IPS-20b (cell line): Measurements from ENCODE around the gene ZNF700.
A peak's percentile ranks its signal among the peaks of the same experiment; 100 is the strongest.
"Not testable (repeated sequence)": the region's sequence is repeated elsewhere in the genome, so short reads cannot be mapped to it uniquely, and the experiment has no call there.

ENCODE experiments used
- H3K27ac ChIP-seq: one replicate; pipeline ENCODE4 v1.5.1; 2013; ENCODE audit warnings: low read length
- H3K27me3 ChIP-seq: 2 replicates; pipeline ENCODE4 v1.6.1; 2013; ENCODE audit warnings: mild to moderate bottlenecking, low read length, inconsistent platforms; ENCODE audit not compliant: insufficient read depth
- H3K36me3 ChIP-seq: 2 replicates; pipeline ENCODE4 v1.6.1; 2013; ENCODE audit warnings: low read depth, mild to moderate bottlenecking, inconsistent platforms, low read length, moderate library complexity; ENCODE audit not compliant: insufficient read depth
- H3K4me1 ChIP-seq: 2 replicates; pipeline ENCODE4 v1.6.1; 2013; ENCODE audit warnings: mild to moderate bottlenecking, control low read depth, inconsistent platforms, low read length, moderate library complexity; ENCODE audit not compliant: insufficient read depth
- H3K4me3 ChIP-seq: 2 replicates; pipeline ENCODE4 v1.5.1; 2013; ENCODE audit warnings: mild to moderate bottlenecking, low read length, inconsistent platforms
- H3K9ac ChIP-seq: 2 replicates; pipeline ENCODE4 v1.6.1; 2013; ENCODE audit warnings: low read depth, mild to moderate bottlenecking, inconsistent platforms, low read length, moderate library complexity
- H3K9me3 ChIP-seq: 2 replicates; pipeline ENCODE4 v1.6.1; 2013; ENCODE audit warnings: mild to moderate bottlenecking, low read depth, low read length, inconsistent platforms; ENCODE audit not compliant: insufficient read depth

ZNF700 gene

DNA sequence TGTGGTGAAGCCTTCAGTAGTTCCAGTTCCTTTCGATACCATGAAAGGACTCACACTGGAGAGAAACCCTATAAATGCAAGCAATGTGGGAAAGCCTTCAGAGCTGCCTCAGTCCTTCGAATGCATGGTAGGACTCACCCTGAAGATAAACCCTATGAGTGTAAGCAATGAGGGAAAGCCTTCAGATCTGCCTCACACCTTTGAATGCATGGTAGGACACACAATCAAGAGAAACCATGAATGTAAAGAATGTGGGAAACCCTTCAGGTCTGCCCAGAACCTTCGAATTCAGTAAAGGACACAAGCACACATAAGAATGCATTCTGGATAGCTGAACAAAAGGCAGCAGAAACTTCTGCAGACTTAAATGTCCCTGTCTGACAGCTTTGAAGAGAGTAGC, 19.0 kb upstream of the ZNF700 start:
- Histone ChIP-seq H3K4me1 (no peaks in the 10 kb centered on the region), H3K27ac (no peak overlapping the region), H3K9me3 (peaks cover 82% of the 10 kb centered on the region), H3K9ac (no peak overlapping the region), H3K36me3 (peaks cover 53% of the 10 kb centered on the region), H3K4me3 (peak overlapping the region; percentile 46), H3K27me3 (no peaks in the 10 kb centered on the region)

DNA sequence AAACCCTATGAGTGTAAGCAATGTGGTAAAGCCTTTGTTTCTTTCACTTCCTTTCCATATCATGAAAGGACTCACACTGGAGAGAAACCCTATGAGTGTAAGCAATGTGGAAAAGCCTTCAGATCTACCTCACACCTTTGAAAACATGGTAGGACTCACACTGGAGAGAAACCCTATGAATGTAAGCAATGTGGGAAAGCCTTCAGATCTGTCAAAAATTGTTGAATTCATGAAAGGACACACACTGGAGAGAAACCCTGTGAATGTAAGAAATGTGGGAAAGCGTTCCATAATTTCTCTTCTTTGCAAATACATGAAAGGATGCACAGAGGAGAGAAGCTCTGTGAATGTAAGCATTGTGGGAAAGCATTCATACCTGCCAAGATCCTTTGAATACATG, 13.0 kb upstream of the ZNF700 start:
- peaks cover 70% of the 10 kb centered on the region for H3K9me3 ChIP-seq
- not testable (repeated sequence) for H3K27ac ChIP-seq, H3K9ac ChIP-seq, H3K4me1 ChIP-seq, H3K27me3 ChIP-seq
- peaks cover 18% of the 10 kb centered on the region for H3K36me3 ChIP-seq
- H3K4me3 ChIP-seq: 0 out of 2 replicates have a peak overlapping the region, but pooled peaks have one; percentile 13

DNA sequence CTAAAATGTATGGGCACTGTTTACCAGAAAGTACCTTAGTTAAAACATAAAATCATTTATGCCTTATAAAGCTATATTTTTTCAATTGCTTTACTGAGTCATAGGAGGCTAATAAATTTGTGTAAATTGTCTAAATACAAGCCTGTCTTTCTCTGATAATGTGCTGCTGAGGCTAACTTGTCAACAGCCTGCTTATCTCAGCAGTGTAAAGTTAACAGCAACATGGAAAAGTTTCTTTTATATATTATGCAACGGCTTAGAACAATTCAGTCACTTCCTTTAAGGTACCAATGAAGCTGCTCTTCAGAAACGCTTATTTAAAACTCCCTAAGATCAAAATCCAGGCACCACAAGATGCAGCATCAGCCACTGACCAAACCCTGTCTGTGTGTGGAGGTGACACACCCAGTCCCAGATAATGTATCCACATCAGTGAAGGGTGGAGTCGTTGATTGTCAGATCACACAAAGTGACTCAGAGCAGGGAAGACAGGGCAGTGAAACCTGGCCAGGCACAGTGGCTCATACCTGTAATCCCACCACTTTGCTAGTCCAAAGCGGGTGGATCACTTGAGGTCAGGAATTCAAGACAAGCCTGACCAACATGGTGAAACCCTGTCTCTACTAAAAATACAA, 10.4 kb upstream of the ZNF700 start:
- not testable (repeated sequence) for H3K27ac ChIP-seq, H3K27me3 ChIP-seq, H3K4me3 ChIP-seq, H3K9ac ChIP-seq, H3K4me1 ChIP-seq
- H3K9me3 ChIP-seq: peaks cover 65% of the 10 kb centered on the region
- peaks cover 18% of the 10 kb centered on the region for H3K36me3 ChIP-seq

DNA sequence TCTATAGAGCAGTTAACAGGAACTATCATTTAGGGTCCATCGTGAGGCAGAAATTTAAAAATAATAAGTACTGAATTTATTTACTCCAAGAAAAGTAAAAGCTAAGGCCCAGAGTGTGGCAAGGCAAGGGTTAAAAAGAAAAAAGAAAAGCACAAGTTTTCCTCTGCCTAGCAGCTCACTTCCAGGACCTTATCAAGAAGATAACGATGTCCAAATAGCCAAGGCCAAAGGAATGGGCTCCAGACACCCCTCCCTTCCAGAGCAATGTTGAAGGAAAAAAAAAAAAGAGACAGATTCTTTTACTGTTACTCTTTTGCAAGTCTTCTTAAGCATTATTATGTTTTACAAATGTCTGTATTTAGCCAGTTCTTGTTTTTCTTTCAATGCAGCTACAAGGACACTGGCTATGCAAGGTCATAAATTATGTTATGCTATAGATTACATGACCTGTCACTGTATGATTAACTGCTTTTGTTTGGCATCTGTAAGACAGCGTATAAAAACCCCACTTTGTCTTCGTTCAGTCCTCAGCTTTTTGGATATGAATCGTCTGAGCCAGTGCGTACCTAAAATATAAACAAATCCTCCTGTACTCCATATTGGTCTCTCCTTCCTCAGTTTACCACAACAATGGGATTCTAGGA, 2.9 kb upstream of the ZNF700 start:
- Histone ChIP-seq H3K4me3 (no peak overlapping the region), H3K9ac (no peak overlapping the region), H3K27ac (no peak overlapping the region), H3K4me1 (no peaks in the 10 kb centered on the region), H3K36me3 (no peaks in the 10 kb centered on the region), H3K9me3 (peaks cover 22% of the 10 kb centered on the region), H3K27me3 (no peaks in the 10 kb centered on the region)

DNA sequence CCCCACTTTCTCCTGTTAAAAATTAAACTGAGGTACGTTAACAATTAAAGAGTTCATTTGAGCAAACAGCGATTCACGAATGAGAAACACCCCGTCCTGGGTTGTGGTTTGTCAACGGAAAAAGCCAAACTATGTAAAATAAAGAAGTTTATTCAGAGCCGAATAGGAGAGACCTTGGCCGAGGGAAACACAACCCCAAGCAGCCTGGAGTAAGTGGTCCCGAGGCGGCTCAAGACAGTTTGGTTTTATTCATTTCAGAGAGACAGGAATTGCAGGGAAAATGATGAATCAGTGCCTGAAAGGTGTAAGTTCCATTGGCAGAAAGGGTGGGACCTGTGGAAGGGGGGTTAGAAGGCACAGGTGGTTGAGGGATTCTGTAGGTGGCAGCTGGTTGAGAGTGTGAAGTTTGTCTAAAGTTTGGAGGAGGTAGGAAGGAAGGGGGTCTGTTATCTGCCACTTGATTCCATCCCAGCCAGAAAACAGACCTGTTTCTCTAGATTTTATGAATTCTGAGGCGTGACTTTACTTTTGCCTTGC, 812 bp downstream of the ZNF700 start:
- not testable (repeated sequence) for H3K9me3 ChIP-seq, H3K4me1 ChIP-seq, H3K36me3 ChIP-seq, H3K27me3 ChIP-seq
- Histone ChIP-seq H3K27ac (peak overlapping the region; percentile 43), H3K9ac (peak overlapping the region; percentile 91), H3K4me3 (peak overlapping the region; percentile 92)

DNA sequence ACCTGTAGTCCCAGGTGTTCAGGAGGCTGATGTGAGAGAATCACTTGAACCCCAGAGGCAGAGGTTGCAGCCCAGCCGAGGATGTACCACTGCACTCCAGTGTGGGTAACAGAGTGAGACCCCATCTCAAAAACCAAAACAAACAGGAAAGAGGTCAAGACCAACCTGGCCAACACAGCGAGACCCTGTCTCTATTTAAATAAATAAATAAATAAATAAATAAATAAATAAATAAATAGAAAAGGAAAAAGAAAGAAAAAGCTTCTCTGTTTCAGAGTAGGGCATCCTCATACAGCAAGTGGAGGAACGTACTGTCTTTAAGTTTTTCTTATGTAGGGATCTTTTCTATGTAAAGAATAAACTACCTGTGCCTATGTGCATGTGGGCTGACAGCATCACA, 2.3 kb downstream of the ZNF700 start:
- Histone ChIP-seq H3K9me3 (no peaks in the 10 kb centered on the region; the same call in 1 of the 2 replicates), H3K4me3 (no peak overlapping the region), H3K9ac (no peak overlapping the region), H3K4me1 (no peaks in the 10 kb centered on the region), H3K27me3 (no peaks in the 10 kb centered on the region), H3K36me3 (no peaks in the 10 kb centered on the region), H3K27ac (no peak overlapping the region)

DNA sequence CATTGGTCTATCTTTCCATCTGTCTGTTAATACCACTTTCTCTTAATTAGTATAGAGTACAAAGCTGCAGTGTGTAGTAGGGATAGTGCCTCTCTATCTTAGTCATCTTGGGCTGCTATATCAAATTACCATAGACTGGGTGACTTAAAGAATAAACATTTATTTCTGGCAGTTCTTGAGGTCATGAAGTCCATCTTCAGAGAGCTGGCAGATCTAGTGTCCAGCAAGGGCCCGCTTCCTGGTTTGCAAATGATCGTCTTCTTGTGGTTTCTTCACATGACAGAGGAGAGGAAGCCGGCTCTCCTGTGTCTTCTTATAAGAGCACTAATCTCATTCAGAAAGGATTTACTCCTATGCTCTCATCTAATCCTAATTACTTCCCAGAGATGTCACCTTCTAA, 6.1 kb downstream of the ZNF700 start:
- H3K27me3 ChIP-seq: no peaks in the 10 kb centered on the region
- H3K4me3 ChIP-seq: no peak overlapping the region
- H3K36me3 ChIP-seq: 0 out of 2 replicates have a peak, but pooled peaks cover 3% of the 10 kb centered on the region
- peaks cover 12% of the 10 kb centered on the region for H3K9me3 ChIP-seq
- no peaks in the 10 kb centered on the region for H3K4me1 ChIP-seq
- no peak overlapping the region for H3K27ac ChIP-seq
- H3K9ac ChIP-seq: no peak overlapping the region

DNA sequence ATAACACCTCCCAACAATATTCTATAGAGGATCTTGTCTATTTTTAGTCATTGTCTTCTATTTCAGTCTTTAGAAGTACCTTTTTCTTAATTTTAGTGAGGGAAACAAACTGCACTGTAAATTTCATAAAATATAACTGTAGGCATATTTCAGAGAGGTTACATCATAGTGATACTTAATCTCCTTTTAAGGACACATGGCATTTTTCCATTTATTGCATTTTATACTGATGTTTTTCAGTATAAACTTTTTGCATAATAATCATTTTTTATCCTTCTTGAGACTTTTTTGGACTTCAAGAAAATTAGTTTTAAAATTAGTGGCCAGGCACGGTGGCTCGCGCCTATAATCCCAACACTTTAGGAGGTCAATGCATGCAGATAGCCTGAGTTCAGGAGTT, 6.6 kb downstream of the ZNF700 start:
- Histone ChIP-seq H3K4me3 (no peak overlapping the region), H3K27ac (no peak overlapping the region), H3K9ac (no peak overlapping the region), H3K27me3 (no peaks in the 10 kb centered on the region), H3K36me3 (0 out of 2 replicates have a peak, but pooled peaks cover 3% of the 10 kb centered on the region), H3K4me1 (no peaks in the 10 kb centered on the region), H3K9me3 (peaks cover 12% of the 10 kb centered on the region)

DNA sequence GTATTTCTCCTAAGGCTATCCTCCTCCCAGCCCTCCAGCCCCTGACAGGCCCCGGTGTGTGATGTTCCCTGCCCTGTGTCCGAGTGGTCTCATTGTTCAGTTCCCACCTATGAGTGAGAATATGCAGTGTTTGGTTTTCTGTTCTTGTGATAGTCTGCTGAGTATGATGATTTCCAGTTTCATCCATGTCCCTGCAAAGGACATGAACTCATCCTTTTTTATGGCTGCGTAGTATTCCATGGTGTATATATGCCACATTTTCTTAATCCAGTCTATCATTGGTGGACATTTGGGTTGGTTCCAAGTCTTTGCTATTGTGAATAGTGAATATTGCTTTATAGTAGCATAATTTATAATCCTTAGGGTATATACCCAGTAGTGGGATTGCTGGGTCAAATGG, 10.9 kb downstream of the ZNF700 start:
- not testable (repeated sequence) for H3K36me3 ChIP-seq, H3K9ac ChIP-seq

DNA sequence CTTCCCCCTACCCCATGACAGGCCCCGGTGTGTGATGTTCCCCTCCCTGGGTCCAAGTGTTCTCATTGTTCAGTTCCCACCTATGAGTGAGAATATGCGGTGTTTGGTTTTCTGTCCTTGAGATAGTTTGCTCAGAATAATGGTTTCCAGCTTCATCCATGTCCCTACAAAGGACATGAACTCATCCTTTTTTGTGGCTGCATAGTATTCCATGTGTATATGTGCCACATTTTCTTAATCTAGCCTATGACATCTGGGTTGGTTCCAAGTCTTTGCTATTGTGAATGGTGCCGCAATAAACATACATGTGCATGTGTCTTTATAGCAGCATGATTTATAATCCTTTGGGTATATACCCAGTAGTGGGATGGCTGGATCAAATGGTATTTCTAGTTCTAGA, 13.5 kb downstream of the ZNF700 start:
- not testable (repeated sequence) for H3K4me1 ChIP-seq, H3K27ac ChIP-seq, H3K27me3 ChIP-seq, H3K4me3 ChIP-seq, H3K9ac ChIP-seq, H3K36me3 ChIP-seq
- H3K9me3 ChIP-seq: peaks cover 50% of the 10 kb centered on the region

More for the DNA sequence above, 10.9 kb downstream of the ZNF700 start:
- not testable (repeated sequence) for H3K27me3 ChIP-seq, H3K4me1 ChIP-seq, H3K4me3 ChIP-seq, H3K27ac ChIP-seq
- H3K9me3 ChIP-seq: peaks cover 36% of the 10 kb centered on the region

DNA sequence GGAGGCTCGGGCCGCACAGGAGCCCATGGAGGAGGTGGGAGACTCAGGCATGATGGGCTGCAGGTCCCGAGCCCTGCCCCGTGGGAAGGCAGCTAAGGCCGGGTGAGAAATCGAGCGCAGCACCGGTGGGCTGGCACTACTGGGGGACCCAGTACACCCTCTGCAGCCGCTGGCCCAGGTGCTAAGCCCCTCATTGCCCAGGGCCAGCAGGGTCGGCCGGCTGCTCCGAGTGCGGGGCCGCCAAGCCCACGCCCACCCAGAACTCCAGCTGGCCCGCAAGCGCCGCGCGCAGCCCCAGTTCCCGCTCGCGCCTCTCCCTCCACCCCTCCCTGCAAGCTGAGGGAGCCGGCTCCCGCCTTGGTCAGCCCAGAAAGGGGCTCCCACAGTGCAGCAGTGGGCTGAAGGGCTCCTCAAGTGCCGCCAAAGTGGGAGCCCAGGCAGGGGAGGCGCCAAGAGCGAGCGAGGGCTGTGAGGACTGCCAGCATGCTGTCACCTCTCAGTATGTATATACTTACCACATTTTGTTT, 16.5 kb downstream of the ZNF700 start:
- H3K4me3 ChIP-seq, H3K27me3 ChIP-seq, H3K36me3 ChIP-seq, H3K4me1 ChIP-seq, H3K9ac ChIP-seq, H3K27ac ChIP-seq: not testable (repeated sequence)
- H3K9me3 ChIP-seq: peaks cover 71% of the 10 kb centered on the region
